WERI-Rb-1 (cell line): ENCODE measurements around the gene PGM3.

Source experiments
- DNase-seq: peaks from one replicate; pipeline ENCODE4 v3.0.0-alpha.2; 2020
- H3K27ac ChIP-seq: fragments of 250-450 bp; sonication (Bioruptor Pico); 2 replicates; pipeline ENCODE4 v1.5.1; 2020; ENCODE audit warnings: mild to moderate bottlenecking, moderate library complexity
- H3K27me3 ChIP-seq: fragments of 250-450 bp; sonication (Bioruptor Pico); 2 replicates; pipeline ENCODE4 v1.5.1; 2021; ENCODE audit warnings: mild to moderate bottlenecking, low read depth, moderate library complexity; ENCODE audit not compliant: insufficient read depth, severe bottlenecking
- H3K36me3 ChIP-seq: fragments of 250-450 bp; sonication (Bioruptor Pico); 2 replicates; pipeline ENCODE4 v1.5.1; 2020; ENCODE audit warnings: mild to moderate bottlenecking, moderate library complexity
- H3K4me3 ChIP-seq: 2 replicates; pipeline ENCODE4 v1.5.1; 2011; ENCODE audit warnings: low read depth, mild to moderate bottlenecking, control low read depth, low read length
- H3K9me3 ChIP-seq: fragments of 250-450 bp; sonication (Bioruptor Pico); 2 replicates; pipeline ENCODE4 v1.5.1; 2021; ENCODE audit warnings: mild to moderate bottlenecking, moderate library complexity; ENCODE audit not compliant: severe bottlenecking
- TF ChIP-seq, protein P1 (sequence below): IDR thresholded peaks from 2 replicates; pipeline ENCODE4 v1.5.1; 2011; ENCODE audit warnings: low read depth, mild to moderate bottlenecking, control low read depth, inconsistent platforms, low read length

Gene PGM3

DNA sequence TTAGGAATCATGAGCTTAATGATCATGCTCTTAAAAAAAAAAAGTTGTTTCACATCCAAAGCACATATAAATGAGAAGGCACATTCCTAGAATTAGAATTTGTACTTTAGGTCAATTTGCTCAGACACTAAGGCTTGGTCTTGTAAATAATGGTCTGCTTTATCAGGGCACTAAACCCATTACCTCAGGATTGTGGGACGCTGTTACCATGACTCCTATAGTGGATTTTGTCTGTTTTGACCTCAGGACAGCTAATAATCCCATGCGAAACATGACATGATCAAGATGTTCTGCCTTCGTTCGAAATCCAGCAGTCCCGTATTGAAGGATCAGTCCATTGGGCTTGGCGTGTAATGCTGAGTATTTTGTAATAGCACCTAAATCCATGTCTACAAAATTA, 2.4 kb downstream of the PGM3 start:
- TF ChIP-seq, protein P1, sequence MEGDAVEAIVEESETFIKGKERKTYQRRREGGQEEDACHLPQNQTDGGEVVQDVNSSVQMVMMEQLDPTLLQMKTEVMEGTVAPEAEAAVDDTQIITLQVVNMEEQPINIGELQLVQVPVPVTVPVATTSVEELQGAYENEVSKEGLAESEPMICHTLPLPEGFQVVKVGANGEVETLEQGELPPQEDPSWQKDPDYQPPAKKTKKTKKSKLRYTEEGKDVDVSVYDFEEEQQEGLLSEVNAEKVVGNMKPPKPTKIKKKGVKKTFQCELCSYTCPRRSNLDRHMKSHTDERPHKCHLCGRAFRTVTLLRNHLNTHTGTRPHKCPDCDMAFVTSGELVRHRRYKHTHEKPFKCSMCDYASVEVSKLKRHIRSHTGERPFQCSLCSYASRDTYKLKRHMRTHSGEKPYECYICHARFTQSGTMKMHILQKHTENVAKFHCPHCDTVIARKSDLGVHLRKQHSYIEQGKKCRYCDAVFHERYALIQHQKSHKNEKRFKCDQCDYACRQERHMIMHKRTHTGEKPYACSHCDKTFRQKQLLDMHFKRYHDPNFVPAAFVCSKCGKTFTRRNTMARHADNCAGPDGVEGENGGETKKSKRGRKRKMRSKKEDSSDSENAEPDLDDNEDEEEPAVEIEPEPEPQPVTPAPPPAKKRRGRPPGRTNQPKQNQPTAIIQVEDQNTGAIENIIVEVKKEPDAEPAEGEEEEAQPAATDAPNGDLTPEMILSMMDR = no peak
- Histone ChIP-seq H3K36me3 (peaks cover 43% of the 10 kb centered on the region), H3K4me3 (no peak overlapping the region), H3K27ac (no peak overlapping the region), H3K9me3 (no peaks in the 10 kb centered on the region), H3K27me3 (no peaks in the 10 kb centered on the region)
- no peak for DNase-seq

DNA sequence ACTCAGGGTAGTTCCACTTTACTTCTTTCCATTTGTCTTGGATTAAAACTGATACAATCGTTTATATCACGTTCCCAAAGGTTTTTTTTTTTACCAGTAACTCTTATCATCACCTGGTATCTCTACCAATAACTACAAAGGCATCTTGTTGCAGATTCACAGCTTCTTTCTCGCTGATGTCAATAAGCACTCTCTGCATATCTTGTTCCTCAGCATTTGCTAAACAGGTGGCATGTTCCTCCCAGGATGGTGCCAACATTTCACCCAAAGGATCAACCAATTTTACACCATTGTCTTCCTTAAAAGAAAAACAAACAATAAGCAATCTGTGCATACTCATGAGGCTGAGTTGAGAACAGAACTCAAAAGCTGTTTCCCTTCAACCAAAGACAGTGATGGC, 4.6 kb downstream of the PGM3 start:
- no peak for DNase-seq
- no peak overlapping the region for H3K27ac ChIP-seq
- peaks cover 53% of the 10 kb centered on the region for H3K36me3 ChIP-seq
- no peak overlapping the region for H3K4me3 ChIP-seq
- no peaks in the 10 kb centered on the region for H3K9me3 ChIP-seq
- H3K27me3 ChIP-seq = no peaks in the 10 kb centered on the region
- TF ChIP-seq, protein P1 = no peak

DNA sequence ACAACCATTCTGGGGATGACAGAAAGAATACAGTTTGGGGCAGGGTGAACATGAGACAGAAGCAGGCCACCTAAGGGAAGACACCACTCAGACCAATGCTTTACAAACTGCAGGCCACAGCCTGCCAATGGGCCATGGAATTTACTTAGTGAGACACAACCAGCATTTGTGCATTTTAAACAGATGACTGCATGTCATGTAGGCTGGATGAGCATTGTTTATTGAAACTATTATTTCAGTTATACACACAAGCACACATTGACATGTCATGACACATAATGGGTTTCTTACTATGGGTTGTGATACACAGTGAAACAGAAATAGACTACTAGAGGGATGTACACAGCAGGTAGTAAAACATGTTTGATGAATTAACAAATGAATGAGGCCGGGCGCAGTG, 8.0 kb downstream of the PGM3 start:
- Histone ChIP-seq H3K27ac (no peak overlapping the region), H3K27me3 (no peaks in the 10 kb centered on the region), H3K36me3 (peaks cover 56% of the 10 kb centered on the region), H3K4me3 (no peak overlapping the region), H3K9me3 (no peaks in the 10 kb centered on the region)
- DNase-seq = no peak
- TF ChIP-seq, protein P1 = no peak

- DNase-seq = no peak
- no peak overlapping the region for H3K27ac ChIP-seq
- no peak overlapping the region for H3K4me3 ChIP-seq
- TF ChIP-seq, protein P1 = no peak
- H3K36me3 ChIP-seq = peaks cover 57% of the 10 kb centered on the region
- no peaks in the 10 kb centered on the region for H3K9me3 ChIP-seq
- H3K27me3 ChIP-seq = no peaks in the 10 kb centered on the region
These were observed 9.8 kb downstream of the PGM3 start for GRCh38 chr6:83183082-83183828.

DNA sequence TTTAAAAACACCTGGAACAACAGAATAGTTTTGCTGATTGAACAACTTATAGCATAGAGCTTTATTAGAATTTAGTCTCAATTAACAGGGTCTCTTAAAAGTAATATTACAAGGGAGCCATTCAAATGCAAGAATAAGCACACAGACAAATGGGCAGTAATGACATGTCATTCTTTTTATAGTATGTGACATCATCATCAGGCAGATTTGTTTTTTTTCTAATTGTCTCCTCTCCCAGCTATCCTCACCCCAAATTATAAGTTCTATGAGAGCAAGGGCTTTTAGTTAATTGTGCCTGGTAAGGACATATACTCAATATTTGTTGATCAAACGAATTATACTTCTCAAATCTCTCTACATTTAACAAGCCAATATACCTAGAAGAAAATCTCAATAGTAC, 11.0 kb downstream of the PGM3 start:
- Histone ChIP-seq H3K27me3 (no peaks in the 10 kb centered on the region), H3K4me3 (no peak overlapping the region), H3K36me3 (peaks cover 59% of the 10 kb centered on the region), H3K9me3 (no peaks in the 10 kb centered on the region), H3K27ac (no peak overlapping the region)
- TF ChIP-seq, protein P1 = no peak
- DNase-seq = no peak
